ENCODE measurements around the gene FER1L5.

DNA sequence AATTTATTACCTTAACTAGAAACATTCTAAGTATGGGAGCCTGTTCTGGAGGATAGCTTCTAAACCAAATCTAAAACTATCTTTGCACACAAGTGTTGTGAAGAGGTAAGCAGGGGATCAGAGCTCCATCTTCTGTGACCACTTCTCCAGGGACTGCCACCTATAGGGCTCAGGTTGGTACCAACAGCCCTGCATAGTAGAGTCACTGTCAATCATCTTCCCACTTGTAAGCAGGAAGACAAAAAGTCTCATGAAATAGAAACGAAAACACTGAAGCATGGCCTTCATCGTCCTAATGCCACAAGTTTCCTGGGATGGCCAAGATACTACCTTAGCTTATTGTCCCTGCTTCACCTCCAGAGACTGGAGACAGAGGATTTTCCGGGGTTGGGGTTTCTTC is 48.3 kb upstream of the FER1L5 start:
- TF ChIP-seq, protein P1, sequence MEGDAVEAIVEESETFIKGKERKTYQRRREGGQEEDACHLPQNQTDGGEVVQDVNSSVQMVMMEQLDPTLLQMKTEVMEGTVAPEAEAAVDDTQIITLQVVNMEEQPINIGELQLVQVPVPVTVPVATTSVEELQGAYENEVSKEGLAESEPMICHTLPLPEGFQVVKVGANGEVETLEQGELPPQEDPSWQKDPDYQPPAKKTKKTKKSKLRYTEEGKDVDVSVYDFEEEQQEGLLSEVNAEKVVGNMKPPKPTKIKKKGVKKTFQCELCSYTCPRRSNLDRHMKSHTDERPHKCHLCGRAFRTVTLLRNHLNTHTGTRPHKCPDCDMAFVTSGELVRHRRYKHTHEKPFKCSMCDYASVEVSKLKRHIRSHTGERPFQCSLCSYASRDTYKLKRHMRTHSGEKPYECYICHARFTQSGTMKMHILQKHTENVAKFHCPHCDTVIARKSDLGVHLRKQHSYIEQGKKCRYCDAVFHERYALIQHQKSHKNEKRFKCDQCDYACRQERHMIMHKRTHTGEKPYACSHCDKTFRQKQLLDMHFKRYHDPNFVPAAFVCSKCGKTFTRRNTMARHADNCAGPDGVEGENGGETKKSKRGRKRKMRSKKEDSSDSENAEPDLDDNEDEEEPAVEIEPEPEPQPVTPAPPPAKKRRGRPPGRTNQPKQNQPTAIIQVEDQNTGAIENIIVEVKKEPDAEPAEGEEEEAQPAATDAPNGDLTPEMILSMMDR (IDR thresholded peaks at IDR 0.05) = no peak
- TF ChIP-seq POLR2AphosphoS5 (IDR thresholded peaks at IDR 0.05) (no peak), POLR2A (IDR thresholded peaks at IDR 0.05) (no peak)
